ENCODE measurements around the gene SFXN4.

DNA sequence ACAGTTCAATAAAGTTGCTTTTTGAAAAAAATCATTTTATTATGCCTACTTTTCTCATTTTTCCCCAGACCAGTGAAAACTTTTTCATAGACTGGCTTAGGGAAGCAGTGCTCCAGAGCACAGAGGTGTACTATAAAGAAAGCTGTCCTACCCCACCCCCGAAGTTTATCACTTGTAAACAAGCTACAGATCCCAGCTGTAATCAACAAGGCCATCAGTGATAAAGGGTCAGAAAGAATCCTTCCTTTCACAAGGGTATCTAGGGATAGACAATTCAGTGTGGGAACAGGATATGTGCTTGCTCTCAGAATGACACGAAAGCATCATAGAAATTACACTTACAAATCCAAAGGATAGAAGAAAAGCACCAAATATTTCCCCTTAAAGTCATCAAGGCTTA is 8.6 kb upstream of the SFXN4 start:
- TF ChIP-seq, protein P1, sequence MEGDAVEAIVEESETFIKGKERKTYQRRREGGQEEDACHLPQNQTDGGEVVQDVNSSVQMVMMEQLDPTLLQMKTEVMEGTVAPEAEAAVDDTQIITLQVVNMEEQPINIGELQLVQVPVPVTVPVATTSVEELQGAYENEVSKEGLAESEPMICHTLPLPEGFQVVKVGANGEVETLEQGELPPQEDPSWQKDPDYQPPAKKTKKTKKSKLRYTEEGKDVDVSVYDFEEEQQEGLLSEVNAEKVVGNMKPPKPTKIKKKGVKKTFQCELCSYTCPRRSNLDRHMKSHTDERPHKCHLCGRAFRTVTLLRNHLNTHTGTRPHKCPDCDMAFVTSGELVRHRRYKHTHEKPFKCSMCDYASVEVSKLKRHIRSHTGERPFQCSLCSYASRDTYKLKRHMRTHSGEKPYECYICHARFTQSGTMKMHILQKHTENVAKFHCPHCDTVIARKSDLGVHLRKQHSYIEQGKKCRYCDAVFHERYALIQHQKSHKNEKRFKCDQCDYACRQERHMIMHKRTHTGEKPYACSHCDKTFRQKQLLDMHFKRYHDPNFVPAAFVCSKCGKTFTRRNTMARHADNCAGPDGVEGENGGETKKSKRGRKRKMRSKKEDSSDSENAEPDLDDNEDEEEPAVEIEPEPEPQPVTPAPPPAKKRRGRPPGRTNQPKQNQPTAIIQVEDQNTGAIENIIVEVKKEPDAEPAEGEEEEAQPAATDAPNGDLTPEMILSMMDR (IDR thresholded peaks at IDR 0.05), result no peak
- no peak for TF ChIP-seq POLR2A (IDR thresholded peaks at IDR 0.05)

Measured in right lobe of liver (tissue), 4 donors.